GM12878 (cell line): ENCODE data around the gene ZBTB32. TPM values are rescaled to one million over a fixed set of nuclear protein-coding genes. Genes with fewer than 3 reads are reported as not detected.

Source experiments
- ATAC-seq: fragments of 200-7000 bp; cut with Tn5 transposase; 3 replicates; pipeline ENCODE4 v1.9.1; 2020; ENCODE audit warnings: mild to moderate bottlenecking, moderate library complexity
- BruUV-seq: library from RNA; stranded (reverse); fragments of 400-500 nt; replicated peaks from 2 replicates; lab custom pipeline; 2021; lab: Mats Ljungman, UMichigan
- CTCF ChIA-PET: fragments of 300-600 bp; sonication (Branson Sonifier 250); formaldehyde crosslinking; extraction: SDS; loops from one replicate; lab custom pipeline; 2021; ENCODE audit warnings: inconsistent platforms; lab: Yijun Ruan, JAX
- POLR2A ChIA-PET: fragments of 350-600 bp; formaldehyde crosslinking; extraction: SDS; loops from one replicate; lab custom pipeline; 2021; ENCODE audit warnings: inconsistent platforms; lab: Charles Lee
- RAD21 ChIA-PET: fragments of 300-600 bp; sonication (Branson Sonifier 250); formaldehyde crosslinking; loops from one replicate; lab custom pipeline; 2023; ENCODE audit warnings: antibody characterized with exemption; ENCODE audit not compliant: unreplicated experiment; lab: Charles Lee
- SMC1A ChIA-PET: fragments of 300-600 bp; sonication (Branson Sonifier 250); formaldehyde crosslinking; loops from one replicate; lab custom pipeline; 2023; ENCODE audit not compliant: unreplicated experiment, uncharacterized antibody; lab: Charles Lee
- DNase-seq: peaks from one replicate; pipeline ENCODE4 v3.0.0-alpha.2; 2011; ENCODE audit warnings: low read depth, low spot score
- FAIRE-seq: peaks from 3 replicates; lab custom pipeline; 2011; peaks lifted over from hg19 to GRCh38; lab: Jason Lieb, UNC
- H2AFZ ChIP-seq: 2 replicates; pipeline ENCODE4 v1.6.0; 2011; ENCODE audit warnings: low read depth, low read length, control low read depth; ENCODE audit not compliant: control insufficient read depth
- H3K27ac ChIP-seq: 2 replicates; pipeline ENCODE4 v1.5.1; 2011; ENCODE audit warnings: control low read depth; ENCODE audit not compliant: control insufficient read depth, insufficient read depth
- H3K27me3 ChIP-seq, 2 experiments: replicated peaks in 1 of 2; 2 replicates each; pipeline versions ENCODE4 v1.6.0 to v1.6.1; 2011; ENCODE audit warnings: low read length in 1 of 2; ENCODE audit not compliant: control insufficient read depth in 2 of 2, insufficient read depth in 2 of 2
- H3K36me3 ChIP-seq, 2 experiments: 2 replicates each; pipeline ENCODE4 v1.5.1; 2011; ENCODE audit warnings: low read length in 1 of 2; ENCODE audit not compliant: control insufficient read depth in 2 of 2, insufficient read depth in 2 of 2
- H3K4me1 ChIP-seq: 2 replicates; pipeline ENCODE4 v1.6.1; 2011; ENCODE audit warnings: mild to moderate bottlenecking, low read length, moderate library complexity, mixed read lengths; ENCODE audit not compliant: control insufficient read depth, insufficient read depth
- H3K4me2 ChIP-seq: 2 replicates; pipeline ENCODE4 v1.6.0; 2011; ENCODE audit warnings: control low read depth; ENCODE audit not compliant: control insufficient read depth, insufficient read depth
- H3K4me3 ChIP-seq: fragments of 200-600 bp; sonication (generic); 2 replicates; pipeline ENCODE4 v1.5.1; 2016
- H3K79me2 ChIP-seq: 2 replicates; pipeline ENCODE4 v1.6.0; 2011; ENCODE audit warnings: low read length; ENCODE audit not compliant: control insufficient read depth, insufficient read depth
- H3K9ac ChIP-seq: 2 replicates; pipeline ENCODE4 v1.8.0; 2011; ENCODE audit warnings: low read length, control low read depth, mixed read lengths; ENCODE audit not compliant: control insufficient read depth, insufficient read depth
- H3K9me3 ChIP-seq: replicated peaks from 3 replicates; pipeline ENCODE4 v1.5.1; 2011; ENCODE audit warnings: mild to moderate bottlenecking, low read length; ENCODE audit not compliant: control insufficient read depth, insufficient read depth
- H4K20me1 ChIP-seq: 2 replicates; pipeline ENCODE4 v1.6.0; 2011; ENCODE audit not compliant: control insufficient read depth, insufficient read depth
- ASH2L ChIP-seq: fragments of 300-600, 200-600 bp; sonication (generic); IDR thresholded peaks from 2 replicates; pipeline ENCODE4 v1.6.1; 2017; ENCODE audit warnings: low read depth, mild to moderate bottlenecking, borderline replicate concordance
- BACH1 ChIP-seq: fragments of 450-650 bp; IDR thresholded peaks from 2 replicates; pipeline ENCODE4 v1.6.1; 2017; ENCODE audit warnings: mild to moderate bottlenecking, borderline replicate concordance
- BCL3 ChIP-seq: IDR thresholded peaks from 2 replicates; pipeline ENCODE4 v1.6.1; 2011; ENCODE audit warnings: borderline replicate concordance, low read depth, mild to moderate bottlenecking, moderate library complexity, low read length; ENCODE audit not compliant: insufficient read depth, poor library complexity, severe bottlenecking
- CBX3 ChIP-seq: fragments of 200-600 bp; sonication (generic); IDR thresholded peaks from 2 replicates; pipeline ENCODE4 v1.6.1; 2016; ENCODE audit warnings: low read depth, borderline replicate concordance
- CEBPB ChIP-seq, 2 experiments: fragments of 150-350 bp in 1 of 2; IDR thresholded peaks; 2 replicates each; pipeline ENCODE4 v1.6.1; 2012 to 2014; ENCODE audit warnings: low read depth in 2 of 2, low read length in 2 of 2, borderline replicate concordance in 1 of 2, inconsistent platforms in 1 of 2
- CHD1 ChIP-seq: IDR thresholded peaks from 2 replicates; pipeline ENCODE4 v1.6.1; 2012; ENCODE audit warnings: low read depth, low read length, improper control_type of control experiment
- DPF2 ChIP-seq: fragments of 450-650 bp; IDR thresholded peaks from 2 replicates; pipeline ENCODE4 v1.6.1; 2017; ENCODE audit warnings: mild to moderate bottlenecking
- HSF1 ChIP-seq: fragments of 150-350 bp; IDR thresholded peaks from 2 replicates; pipeline ENCODE4 v1.6.1; 2014; ENCODE audit warnings: mild to moderate bottlenecking, low read depth, low read length
- IKZF2 ChIP-seq, 2 experiments: fragments of 450-650 bp; IDR thresholded peaks; 2 replicates each; pipeline ENCODE4 v1.6.1; 2017; ENCODE audit warnings: mild to moderate bottlenecking in 2 of 2, moderate library complexity in 2 of 2
- KAT2A ChIP-seq: conservative IDR thresholded peaks from 2 replicates; pipeline ENCODE4 v1.6.1; 2011; ENCODE audit warnings: low read depth, low read length; ENCODE audit not compliant: control insufficient read depth
- MEF2A ChIP-seq: IDR thresholded peaks from 2 replicates; pipeline ENCODE4 v1.6.1; 2011; ENCODE audit warnings: low read depth, mild to moderate bottlenecking, low read length, moderate library complexity; ENCODE audit not compliant: insufficient read depth
- NFYA ChIP-seq: IDR thresholded peaks from 2 replicates; pipeline ENCODE4 v1.6.1; 2011; ENCODE audit warnings: low read depth, mild to moderate bottlenecking, low read length, improper control_type of control experiment, borderline replicate concordance
- POLR2A ChIP-seq: IDR thresholded peaks from 2 replicates; pipeline ENCODE4 v1.6.1; 2011; ENCODE audit warnings: low read depth, mild to moderate bottlenecking, low read length
- RBBP5 ChIP-seq: fragments of 200-600 bp; sonication (generic); conservative IDR thresholded peaks from 2 replicates; pipeline ENCODE4 v1.6.1; 2016
- SMARCA5 ChIP-seq: fragments of 450-650 bp; IDR thresholded peaks from 2 replicates; pipeline ENCODE4 v1.6.1; 2017; ENCODE audit warnings: mild to moderate bottlenecking
- SP1 ChIP-seq: IDR thresholded peaks from one replicate; pipeline ENCODE4 v1.6.1; 2011; ENCODE audit warnings: low read depth, low read length
- ZBED1 ChIP-seq: IDR thresholded peaks from 2 replicates; pipeline ENCODE4 v1.6.1; 2016; ENCODE audit warnings: borderline replicate concordance
- ZZZ3 ChIP-seq: IDR thresholded peaks from 2 replicates; pipeline ENCODE4 v1.6.1; 2011; ENCODE audit warnings: low read depth; ENCODE audit not compliant: control insufficient read depth, insufficient read length
- WGBS: methylation state at CpG from one replicate; pipeline ENCODE4 v1.1.6; 2016; ENCODE audit warnings: low lambda C conversion rate; ENCODE audit not compliant: insufficient replicate concordance, insufficient coverage; ENCODE audit errors: missing lambda C conversion rate; 5-methylcytosine and 5-hydroxymethylcytosine counted together
- in situ Hi-C: fragments of 300-500 bp; cut with MboI; formaldehyde crosslinking; loops from 9 replicates; pipeline ENCODE4 v1.14.3; 2018; ENCODE audit warnings: mixed read lengths
- intact Hi-C: fragments of 100-400 bp; cut with micrococcal nuclease; formaldehyde crosslinking; loops from one replicate; pipeline ENCODE4 v1.14.2; 2022; ENCODE audit not compliant: unreplicated experiment
- polyA plus RNA-seq, 11 experiments: library from polyadenylated mRNA; depleted of rRNA in 4 of 11; unstranded in 6 of 11; stranded (reverse) in 5 of 11; fragments of >200 nt; fragmentation: Nextera tagmentation in 4 of 11; fragmentation: Illumina TruSeq in 1 of 11; extraction: Ambion mirVana in 4 of 11; extraction: Trizol in 1 of 11; gene quantifications; 1 replicate in 1 of 11; 2 replicates in 10 of 11; pipeline versions ENCODE4 v1.2.1 to v1.2.3, GENCODE V29; 2011 to 2016; ENCODE audit warnings: inconsistent platforms in 2 of 11, missing spikeins in 2 of 11, low read depth in 1 of 11
- total RNA-seq, 4 experiments: library from RNA; depleted of rRNA in 3 of 4; stranded (reverse); fragments of >200 nt in 3 of 4; fragmentation: Illumina TruSeq in 1 of 4; extraction: Trizol in 1 of 4; gene quantifications; 2 replicates each; pipeline versions ENCODE4 v1.2.1 to v1.2.3, GENCODE V29; 2013 to 2021

ZBTB32 gene
- total and polyA plus RNA-seq, 10 of the 15 experiments (the other 5 are each of a cell fraction or from before 2014, with no cell fraction given), result 1.0 to 46.7 (median 16.0) TPM

- Histone ChIP-seq H3K9me3 (no peaks in the 10 kb centered on the region), H3K79me2 (peaks cover 19% of the 10 kb centered on the region), H3K36me3 (peaks cover 27 to 37% of the 10 kb centered on the region in 2 experiments), H3K4me1 (peaks cover 10% of the 10 kb centered on the region), H2AFZ (no peak overlapping the region), H4K20me1 (no peaks in the 10 kb centered on the region; the same call in 1 of the 2 replicates), H3K4me3 (no peak overlapping the region), H3K4me2 (no peak overlapping the region), H3K27ac (no peak overlapping the region), H3K9ac (no peak overlapping the region), H3K27me3 (no peaks in the 10 kb centered on the region)
- ATAC-seq, result no peak
- in situ Hi-C loops, result no loop called here
- DNase-seq, result no peak
- SMC1A ChIA-PET, result interaction anchor here (1.0 kb wide), 1 partner anchor 28 kb away, joined by 4 read pairs; no protein-coding TSS in a partner anchor
- POLR2A ChIA-PET, result no interaction called here
- TSS peak; percentile 9 for BruUV-seq
- intact Hi-C loops, result no loop called here
- CTCF ChIA-PET, result no interaction called here
- FAIRE-seq, result no peak
- peak; percentile 13; the same call in 1 of the 2 replicates for TF ChIP-seq POLR2A
- TF ChIP-seq CHD1, result no peak
- no peak for TF ChIP-seq SMARCA5
- WGBS, result 96% methylated on average over 16 of the region's 16 CpGs
- RAD21 ChIA-PET, result no interaction called here
These were observed 18.5 kb downstream of the ZBTB32 start for GRCh38 chr19:35722897-35723296.

GRCh38 chr19:35723671-35724070 is 19.3 kb downstream of the ZBTB32 start:
- H3K4me2 ChIP-seq, result no peak overlapping the region
- ChIA-PET POLR2A (no interaction called here), RAD21 (no interaction called here), SMC1A (interaction anchor here (1.0 kb wide), 1 partner anchor 29 kb away, joined by 4 read pairs; no protein-coding TSS in a partner anchor), CTCF (no interaction called here)
- no peak overlapping the region for H3K9ac ChIP-seq
- in situ Hi-C loops, result no loop called here
- H3K4me3 ChIP-seq, result no peak overlapping the region
- H3K36me3 ChIP-seq, result peaks cover 27 to 37% of the 10 kb centered on the region in 2 experiments
- H4K20me1 ChIP-seq, result no peaks in the 10 kb centered on the region; the same call in 1 of the 2 replicates
- WGBS, result 97% methylated on average over 17 of the region's 24 CpGs
- no peaks in the 10 kb centered on the region for H3K27me3 ChIP-seq
- FAIRE-seq (no peak), ATAC-seq (no peak), DNase-seq (no peak)
- peaks cover 10% of the 10 kb centered on the region for H3K4me1 ChIP-seq
- no peak overlapping the region for H3K27ac ChIP-seq
- no TSS peak for BruUV-seq
- intact Hi-C loops, result no loop called here
- H3K79me2 ChIP-seq, result peaks cover 14% of the 10 kb centered on the region
- no peak overlapping the region for H2AFZ ChIP-seq
- no peaks in the 10 kb centered on the region for H3K9me3 ChIP-seq
- TF ChIP-seq BCL3 (no peak), RBBP5 (no peak), DPF2 (no peak), SP1 (no peak), ZZZ3 (no peak), CBX3 (no peak), ASH2L (no peak), ZBED1 (no peak), BACH1 (no peak), POLR2A (no peak), KAT2A (no peak), IKZF2 (IDR thresholded peaks at IDR 0.05) (no peak), HSF1 (no peak), CEBPB (IDR thresholded peaks at IDR 0.05; ENCODE audit: borderline replicate concordance in 1 of 2, low read depth in 2 of 2, low read length in 2 of 2) (no peak), MEF2A (no peak), NFYA (no peak)
